Transverse colon (tissue), 4 donors: ENCODE measurements around the gene RSPRY1. TPM values are rescaled to one million over a fixed set of nuclear protein-coding genes. Genes with fewer than 3 reads are reported as not detected.

Experiments used
- DNase-seq: peaks from one replicate; pipeline ENCODE4 v3.0.0-alpha.2; 2019
- H3K27ac ChIP-seq, 4 donors: fragments of 200-600 bp; sonication (generic); 2 replicates each; pipeline ENCODE4 v1.5.1; 2016 to 2018; ENCODE audit warnings: inconsistent platforms in 4 of 4
- H3K27me3 ChIP-seq: fragments of 200-600 bp; sonication (generic); 2 replicates; pipeline ENCODE4 v1.5.1; 2017; ENCODE audit warnings: inconsistent platforms
- H3K36me3 ChIP-seq, 4 donors: fragments of 200-600 bp; sonication (generic); 2 replicates each; pipeline ENCODE4 v1.5.1; 2017 to 2019; ENCODE audit warnings: inconsistent platforms in 4 of 4
- H3K4me1 ChIP-seq, 4 donors: fragments of 200-600 bp; sonication (generic); 2 replicates each; pipeline ENCODE4 v1.5.1; 2017 to 2020; ENCODE audit warnings: inconsistent platforms in 4 of 4
- H3K4me3 ChIP-seq, 4 donors: fragments of 200-600 bp; sonication (generic); 1 replicate in 1 of 4; 2 replicates in 3 of 4; pipeline versions ENCODE4 v1.5.1 to v1.6.1; 2017 to 2019; ENCODE audit warnings: inconsistent platforms in 4 of 4
- H3K9me3 ChIP-seq, 2 donors: fragments of 200-600 bp; sonication (generic); 2 replicates each; pipeline ENCODE4 v1.5.1; 2017 to 2019; ENCODE audit warnings: inconsistent platforms in 2 of 2
- EP300 ChIP-seq: sonication (generic); formaldehyde crosslinking; IDR thresholded peaks from one replicate; pipeline ENCODE4 v1.6.1; 2017; ENCODE audit warnings: antibody characterized with exemption, low read depth
- POLR2A ChIP-seq: fragments of 450-650 bp; IDR thresholded peaks from one replicate; pipeline ENCODE4 v1.6.1; 2016; ENCODE audit warnings: antibody characterized with exemption, mild to moderate bottlenecking, moderate library complexity
- POLR2AphosphoS5 ChIP-seq, 3 donors: sonication (generic); formaldehyde crosslinking; IDR thresholded peaks; one replicate each; pipeline ENCODE4 v1.6.1; 2016; ENCODE audit warnings: antibody characterized with exemption in 3 of 3
- WGBS, 2 donors: methylation state at CpG; one replicate each; pipeline ENCODE4 v1.1.5; 2018; ENCODE audit warnings: low coverage in 1 of 2; 5-methylcytosine and 5-hydroxymethylcytosine counted together
- in situ Hi-C, 4 donors: fragments of 200-750 bp; cut with MboI; loops; one replicate each; pipeline versions ENCODE4 v1.15.0 to v1.15.1; 2017; ENCODE audit warnings: low sequenced_read_pairs in 3 of 4, low pct_ligation_motif_present in 1 of 4, low pct_unique_long_range_greater_than_20kb in 1 of 4
- intact Hi-C: fragments of 100-400 bp; cut with DNase I; formaldehyde crosslinking; loops from one replicate; pipeline ENCODE4 v1.15.1; 2023; ENCODE audit warnings: low total_unique reads
- total RNA-seq, 4 donors: library from RNA; depleted of rRNA; stranded (reverse); fragments of >200 nt; gene quantifications; one replicate each; pipeline ENCODE4 v1.1.0, GENCODE V29; 2016
- TF ChIP-seq, protein P1 (sequence below), 5 experiments: fragments of 200-600 bp in 3 of 5; fragments of 450-650 bp in 2 of 5; sonication (generic) in 3 of 5; IDR thresholded peaks; 1 replicate in 2 of 5; 2 replicates in 3 of 5; pipeline ENCODE4 v1.5.1; 2016 to 2017; ENCODE audit warnings: antibody characterized with exemption in 5 of 5, inconsistent platforms in 3 of 5, mild to moderate bottlenecking in 2 of 5, moderate library complexity in 1 of 5

Gene RSPRY1
- total RNA-seq, 4 donors from 2014 or later, result 17.1 to 58.4 (median 44.5) TPM

DNA sequence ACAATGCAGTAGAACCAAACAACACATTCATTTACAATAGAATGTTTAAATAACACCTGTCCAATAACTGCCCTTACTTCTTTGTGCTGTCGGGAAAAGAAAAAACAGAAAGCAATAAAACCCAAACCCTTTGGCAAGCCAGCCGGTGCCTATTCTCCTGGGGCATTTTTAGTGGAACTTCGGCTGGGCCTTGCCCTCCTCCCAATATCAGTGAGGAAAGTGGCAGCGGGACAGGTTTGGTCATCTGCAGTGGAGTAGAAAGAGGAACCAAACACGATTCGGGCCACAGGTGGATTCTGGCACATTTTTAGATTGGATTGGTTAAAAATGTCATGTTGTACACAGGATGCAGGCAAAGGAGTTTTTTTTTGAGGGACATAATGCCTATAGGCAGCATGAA is 32.3 kb upstream of the RSPRY1 start:
- in situ Hi-C loops (loop anchor here in 3 of 4 donors (25.0 kb wide), 2 partner anchors 192 to 292 kb away; partner anchors contain the start of genes CETP (in 2 of the 3) and SLC12A3 (in 1 of the 3)), intact Hi-C loops (no loop called here)
- H3K4me1 ChIP-seq, result peaks cover 0 to 11% (median 0%) of the 10 kb centered on the region in 4 donors
- no peak overlapping the region for H3K27ac ChIP-seq
- TF ChIP-seq POLR2A (no peak), POLR2AphosphoS5 (IDR thresholded peaks at IDR 0.05) (no peak), EP300 (no peak)
- TF ChIP-seq, protein P1, sequence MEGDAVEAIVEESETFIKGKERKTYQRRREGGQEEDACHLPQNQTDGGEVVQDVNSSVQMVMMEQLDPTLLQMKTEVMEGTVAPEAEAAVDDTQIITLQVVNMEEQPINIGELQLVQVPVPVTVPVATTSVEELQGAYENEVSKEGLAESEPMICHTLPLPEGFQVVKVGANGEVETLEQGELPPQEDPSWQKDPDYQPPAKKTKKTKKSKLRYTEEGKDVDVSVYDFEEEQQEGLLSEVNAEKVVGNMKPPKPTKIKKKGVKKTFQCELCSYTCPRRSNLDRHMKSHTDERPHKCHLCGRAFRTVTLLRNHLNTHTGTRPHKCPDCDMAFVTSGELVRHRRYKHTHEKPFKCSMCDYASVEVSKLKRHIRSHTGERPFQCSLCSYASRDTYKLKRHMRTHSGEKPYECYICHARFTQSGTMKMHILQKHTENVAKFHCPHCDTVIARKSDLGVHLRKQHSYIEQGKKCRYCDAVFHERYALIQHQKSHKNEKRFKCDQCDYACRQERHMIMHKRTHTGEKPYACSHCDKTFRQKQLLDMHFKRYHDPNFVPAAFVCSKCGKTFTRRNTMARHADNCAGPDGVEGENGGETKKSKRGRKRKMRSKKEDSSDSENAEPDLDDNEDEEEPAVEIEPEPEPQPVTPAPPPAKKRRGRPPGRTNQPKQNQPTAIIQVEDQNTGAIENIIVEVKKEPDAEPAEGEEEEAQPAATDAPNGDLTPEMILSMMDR (IDR thresholded peaks at IDR 0.05), result no peak
- no peak for DNase-seq
- 49 to 57% methylated on average over 6 of the region's 6 CpGs for WGBS, 2 donors
- peaks cover 0 to 21% (median 5%) of the 10 kb centered on the region in 4 donors for H3K36me3 ChIP-seq
- no peaks in the 10 kb centered on the region for H3K9me3 ChIP-seq
- H3K4me3 ChIP-seq, result no peak overlapping the region
- H3K27me3 ChIP-seq, result no peaks in the 10 kb centered on the region

DNA sequence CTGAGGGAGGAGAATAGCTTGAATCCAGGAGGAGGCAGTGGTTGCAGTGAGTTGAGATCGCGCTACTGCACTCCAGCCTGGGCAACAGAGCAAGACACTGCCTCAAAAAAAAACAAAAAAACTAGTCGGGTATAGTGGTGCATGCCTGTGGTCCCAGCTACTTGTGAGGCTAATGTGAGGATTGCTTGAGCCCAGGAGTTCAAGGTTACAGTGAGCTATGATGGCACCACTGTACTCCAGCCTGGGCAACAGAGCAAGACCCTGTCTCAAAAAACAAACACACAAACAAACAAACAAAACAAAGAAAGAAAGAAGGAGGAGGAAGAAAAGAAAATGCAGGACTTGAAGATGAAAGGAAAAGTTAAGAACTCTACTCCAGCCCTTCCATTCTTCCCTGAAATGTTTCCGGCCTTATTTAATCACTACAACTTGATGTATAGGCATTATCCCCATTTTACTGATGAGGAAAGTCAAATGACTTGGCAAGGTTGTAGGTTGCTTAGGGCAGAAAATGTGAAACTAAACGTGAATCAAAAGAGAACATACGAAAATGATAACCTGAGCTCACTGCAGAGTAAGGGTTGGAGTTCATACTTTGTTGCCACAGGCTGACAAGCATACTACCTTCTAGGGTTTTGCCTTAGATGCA is 30.3 kb upstream of the RSPRY1 start:
- no peak for DNase-seq
- H3K4me1 ChIP-seq, result peaks cover 0 to 17% (median 0%) of the 10 kb centered on the region in 4 donors
- no peaks in the 10 kb centered on the region for H3K9me3 ChIP-seq
- intact Hi-C loops, result no loop called here
- H3K4me3 ChIP-seq, result no peak overlapping the region
- 64 to 78% methylated on average over 4 to 6 of the region's 6 CpGs for WGBS, 2 donors
- H3K27me3 ChIP-seq, result no peaks in the 10 kb centered on the region
- peaks cover 0 to 26% (median 5%) of the 10 kb centered on the region in 4 donors for H3K36me3 ChIP-seq
- H3K27ac ChIP-seq, result no peak overlapping the region
- no peak for TF ChIP-seq POLR2A
- no peak for TF ChIP-seq EP300
- TF ChIP-seq POLR2AphosphoS5 (IDR thresholded peaks at IDR 0.05), result no peak
- TF ChIP-seq, protein P1 (IDR thresholded peaks at IDR 0.05), result no peak
- in situ Hi-C loops, result loop anchor here in 3 of 4 donors (25.0 kb wide), 2 partner anchors 194 to 294 kb away; partner anchors contain the start of genes CETP (in 2 of the 3) and SLC12A3 (in 1 of the 3)

DNA sequence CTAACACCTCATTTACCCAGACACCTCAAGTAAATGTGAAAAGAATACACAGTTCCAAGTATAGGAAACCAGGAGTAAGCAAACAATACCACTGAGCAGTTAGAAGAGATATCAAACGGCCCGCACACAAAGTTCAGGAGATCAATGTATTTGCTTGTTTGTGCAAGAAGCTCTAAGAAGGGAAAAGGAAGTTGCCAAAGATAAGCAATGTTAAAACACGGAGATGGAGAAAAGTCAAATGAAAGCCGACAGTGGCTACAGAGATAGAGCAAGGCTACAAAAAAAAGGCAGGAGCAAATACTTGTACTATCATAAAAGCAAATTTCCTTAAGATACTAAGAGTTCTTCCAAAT is 29.8 kb upstream of the RSPRY1 start:
- no peak for TF ChIP-seq EP300
- no peak for TF ChIP-seq POLR2A
- no peak for TF ChIP-seq POLR2AphosphoS5 (IDR thresholded peaks at IDR 0.05)
- TF ChIP-seq, protein P1 (IDR thresholded peaks at IDR 0.05), result no peak
- no peaks in the 10 kb centered on the region for H3K9me3 ChIP-seq
- intact Hi-C loops, result no loop called here
- H3K27ac ChIP-seq, result no peak overlapping the region
- H3K4me1 ChIP-seq, result peaks cover 0 to 20% (median 0%) of the 10 kb centered on the region in 4 donors
- no peak overlapping the region for H3K4me3 ChIP-seq
- H3K36me3 ChIP-seq, result peaks cover 0 to 26% (median 5%) of the 10 kb centered on the region in 4 donors
- H3K27me3 ChIP-seq, result no peaks in the 10 kb centered on the region
- in situ Hi-C loops, result loop anchor here in 3 of 4 donors (25.0 kb wide), 2 partner anchors 194 to 294 kb away; partner anchors contain the start of genes CETP (in 2 of the 3) and SLC12A3 (in 1 of the 3)
- no peak for DNase-seq
- WGBS, 2 donors, result 67 to 71% methylated on average over 2 to 4 of the region's 4 CpGs

DNA sequence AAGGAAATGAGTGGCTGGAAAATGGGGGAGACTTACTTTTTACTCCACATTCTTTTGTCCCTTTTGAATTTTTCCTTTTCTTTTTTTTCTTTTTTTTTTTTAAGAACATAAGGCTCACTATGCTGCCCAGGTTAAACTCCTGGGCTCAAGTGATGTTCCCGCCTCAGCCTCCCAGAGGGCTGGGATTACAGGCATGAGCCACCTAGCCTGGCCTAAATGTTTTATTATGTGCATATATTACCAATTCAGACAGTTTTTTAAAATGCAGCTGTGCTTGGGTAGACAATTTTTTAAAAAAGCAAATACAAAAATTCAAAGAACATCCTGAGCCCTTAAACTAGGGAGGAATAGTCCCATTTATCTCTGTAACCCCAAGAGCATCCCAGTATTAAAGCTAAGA is 28.6 kb upstream of the RSPRY1 start:
- peaks cover 0 to 28% (median 10%) of the 10 kb centered on the region in 4 donors for H3K36me3 ChIP-seq
- no peaks in the 10 kb centered on the region for H3K9me3 ChIP-seq
- 96 to 100% methylated on average over 1 of the region's 1 CpG for WGBS, 2 donors
- H3K4me1 ChIP-seq, result peaks cover 0 to 20% (median 0%) of the 10 kb centered on the region in 4 donors
- no peaks in the 10 kb centered on the region for H3K27me3 ChIP-seq
- H3K4me3 ChIP-seq, result no peak overlapping the region
- TF ChIP-seq, protein P1 (IDR thresholded peaks at IDR 0.05), result no peak
- TF ChIP-seq EP300 (no peak), POLR2AphosphoS5 (IDR thresholded peaks at IDR 0.05) (no peak), POLR2A (no peak)
- no peak for DNase-seq
- intact Hi-C loops (no loop called here), in situ Hi-C loops (loop anchor here in 3 of 4 donors (25.0 kb wide), 2 partner anchors 195 to 295 kb away; partner anchors contain the start of genes CETP (in 2 of the 3) and SLC12A3 (in 1 of the 3))
- no peak overlapping the region for H3K27ac ChIP-seq
